GM12873 (cell line): ENCODE measurements around the gene TLR6.

ENCODE experiments used
- CTCF ChIP-seq: IDR thresholded peaks from 2 replicates; pipeline ENCODE4 v1.5.1; 2012; ENCODE audit warnings: low read depth, mild to moderate bottlenecking, moderate library complexity, low read length, control low read depth; ENCODE audit not compliant: insufficient read depth; ENCODE audit errors: missing control alignments

The TLR6 gene

GRCh38 chr4:38872620-38873019 is 16.0 kb upstream of the TLR6 start:
- TF ChIP-seq CTCF: no peak

- TF ChIP-seq CTCF: no peak
Observed at GRCh38 chr4:38871593-38871992, 15.0 kb upstream of the TLR6 start.

- no peak for TF ChIP-seq CTCF
Observed at GRCh38 chr4:38870098-38870808, 13.6 kb upstream of the TLR6 start.

- TF ChIP-seq CTCF: no peak
Observed at GRCh38 chr4:38869511-38869910, 12.9 kb upstream of the TLR6 start.

GRCh38 chr4:38868059-38868960 is 11.7 kb upstream of the TLR6 start:
- no peak for TF ChIP-seq CTCF

- no peak for TF ChIP-seq CTCF
Observed at GRCh38 chr4:38867478-38868058, 11.0 kb upstream of the TLR6 start, which contains the start of gene FAM114A1. Gene FAM114A1, plus strand, starts transcription at chr4:38867806. Its CDS starts 10,273 bp downstream, at chr4:38878079.

- no peak for TF ChIP-seq CTCF
Observed at GRCh38 chr4:38866973-38867477, 10.4 kb upstream of the TLR6 start.
